ENCODE results near the gene DARS2.

DNA sequence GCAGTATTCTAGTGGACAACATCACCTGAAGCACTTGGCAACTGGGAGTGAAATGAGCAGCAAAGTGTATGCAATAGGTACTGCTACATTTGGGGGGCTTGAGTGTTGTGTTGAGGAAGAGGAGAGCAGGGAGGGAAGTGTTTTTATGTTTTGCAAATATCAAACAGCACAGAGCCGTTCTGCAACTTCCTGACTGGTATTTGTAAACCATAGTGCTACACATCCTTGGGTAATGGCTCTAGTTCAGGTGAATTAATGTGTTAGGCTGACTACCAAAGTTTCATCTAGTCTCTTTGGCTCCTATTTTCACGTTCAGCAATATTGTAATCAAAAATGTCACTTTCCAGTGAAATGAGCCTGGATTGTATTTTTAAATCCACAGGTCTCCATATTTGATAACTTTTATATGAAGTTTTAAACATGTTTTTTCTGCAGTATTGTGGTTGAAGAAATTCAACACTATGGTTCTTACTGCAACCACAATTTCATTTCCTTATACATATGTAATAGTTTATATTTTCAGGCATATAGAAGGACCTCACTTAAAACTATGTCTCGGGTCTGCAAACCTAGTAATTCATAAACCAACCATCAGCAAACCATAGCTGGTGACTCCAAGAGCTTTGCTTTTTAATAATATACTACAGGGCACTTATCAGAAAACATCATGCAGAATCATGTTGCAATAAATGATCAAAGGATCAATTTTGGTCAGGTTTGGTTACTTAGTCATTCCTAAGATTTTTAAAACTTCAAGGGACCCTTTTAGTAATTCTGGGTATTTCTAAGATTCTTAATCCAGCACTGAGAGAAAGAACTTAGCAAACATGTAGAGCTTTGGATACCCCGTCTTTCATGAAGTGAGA, 62.5 kb downstream of the DARS2 start:
- no peak for TF ChIP-seq EP300 (IDR thresholded peaks at IDR 0.05; ENCODE audit: borderline replicate concordance)
- TF ChIP-seq, protein P1, sequence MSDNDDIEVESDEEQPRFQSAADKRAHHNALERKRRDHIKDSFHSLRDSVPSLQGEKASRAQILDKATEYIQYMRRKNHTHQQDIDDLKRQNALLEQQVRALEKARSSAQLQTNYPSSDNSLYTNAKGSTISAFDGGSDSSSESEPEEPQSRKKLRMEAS (IDR thresholded peaks at IDR 0.05) = no peak
- no peak for TF ChIP-seq NFIC (IDR thresholded peaks at IDR 0.05)

Data from Ishikawa (cell line).